Measurements from ENCODE around the gene OGFR.
A peak's percentile ranks its signal among the peaks of the same experiment; 100 is the strongest.

Gene OGFR

GRCh38 chr20:62782149-62782892, 22.3 kb upstream of the OGFR start:
- no peak for DNase-seq (ENCODE audit: low read depth)

DNA sequence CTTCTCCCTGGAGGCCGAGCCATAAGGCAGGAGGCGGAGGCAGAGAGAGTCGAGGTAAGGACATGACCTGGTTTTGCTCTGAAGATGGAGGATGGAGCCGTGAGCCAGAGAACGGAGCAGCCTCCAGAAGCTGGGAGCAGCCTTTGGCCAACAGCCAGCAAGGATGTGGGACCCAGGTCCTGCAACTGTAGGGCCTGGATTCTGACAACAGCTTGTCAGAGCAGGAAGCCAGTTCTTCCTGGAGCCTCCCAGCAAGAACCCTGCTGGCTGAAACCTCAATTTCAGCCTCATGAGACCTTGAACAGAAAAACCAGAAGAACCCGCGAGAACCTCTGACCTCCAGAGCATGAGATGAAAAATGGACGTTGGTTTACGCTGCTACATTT, 21.7 kb upstream of the OGFR start:
- DNase-seq (ENCODE audit: low read depth), result no peak

DNA sequence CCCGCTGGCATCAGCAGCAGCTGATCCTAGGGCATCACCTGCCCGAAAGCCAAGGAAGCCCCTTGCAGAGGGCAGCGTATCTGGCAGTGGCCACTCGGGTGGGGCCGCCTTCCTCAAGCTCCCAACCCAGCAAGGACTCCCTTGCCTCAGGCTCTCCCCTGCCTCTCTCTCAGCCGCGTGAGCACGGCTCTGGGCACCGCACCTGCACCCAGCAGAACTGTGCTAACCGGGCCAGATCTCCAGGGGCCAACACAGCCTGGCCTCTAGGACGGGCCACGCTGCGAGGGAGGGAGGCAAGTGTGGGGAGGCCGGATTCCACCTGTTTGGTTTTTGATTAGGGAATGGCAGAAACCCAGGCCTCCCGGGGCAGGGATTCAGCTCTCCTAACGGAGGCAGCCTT, 20.1 kb upstream of the OGFR start:
- no peak for DNase-seq (ENCODE audit: low read depth)

GRCh38 chr20:62785393-62785792, 19.2 kb upstream of the OGFR start:
- DNase-seq (ENCODE audit: low read depth), result no peak

GRCh38 chr20:62786157-62786556, 18.5 kb upstream of the OGFR start:
- DNase-seq (ENCODE audit: low read depth), result no peak

DNA sequence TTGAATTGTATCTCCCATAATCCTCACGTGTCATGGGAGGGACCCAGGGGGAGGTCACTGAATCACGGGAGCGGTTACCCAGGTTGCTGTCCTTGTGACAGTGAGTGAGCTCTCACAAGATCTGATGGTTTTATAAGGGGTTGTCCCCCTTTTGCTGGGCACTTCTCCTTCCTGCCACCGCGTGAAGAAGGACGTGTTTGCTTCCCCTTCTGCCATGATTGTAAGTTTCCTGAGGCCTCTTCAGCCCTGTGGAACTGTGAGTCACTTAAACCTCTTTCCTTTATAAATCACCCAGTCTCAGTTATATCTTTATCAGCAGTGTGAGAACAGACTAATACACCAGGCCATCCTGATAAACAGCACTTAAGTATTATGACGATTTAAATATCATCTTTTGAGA, 17.3 kb upstream of the OGFR start:
- DNase-seq (ENCODE audit: low read depth), result no peak

DNA sequence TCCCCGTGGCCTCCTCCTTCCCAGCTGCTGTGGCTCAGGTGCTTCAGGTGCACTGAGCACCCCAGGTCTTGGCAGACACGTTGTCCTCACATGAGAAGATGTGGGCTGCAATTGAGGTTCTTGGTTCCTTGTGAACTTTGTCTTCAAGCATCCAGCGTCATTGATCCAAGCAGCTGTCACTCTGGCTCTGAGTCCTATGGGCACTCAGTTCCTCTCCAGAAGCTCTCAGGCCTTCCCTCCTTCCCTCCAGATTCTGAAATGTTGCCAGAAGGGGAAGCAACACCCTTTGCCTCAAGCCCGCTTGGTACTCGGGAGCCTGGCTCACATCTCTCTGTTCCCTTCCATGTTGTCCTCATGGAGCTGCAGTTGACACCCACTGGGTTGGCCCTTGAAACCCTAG, 16.8 kb upstream of the OGFR start:
- no peak for DNase-seq (ENCODE audit: low read depth)

- no peak for DNase-seq (ENCODE audit: low read depth)
These were observed 16.0 kb upstream of the OGFR start for GRCh38 chr20:62788607-62789006.

DNA sequence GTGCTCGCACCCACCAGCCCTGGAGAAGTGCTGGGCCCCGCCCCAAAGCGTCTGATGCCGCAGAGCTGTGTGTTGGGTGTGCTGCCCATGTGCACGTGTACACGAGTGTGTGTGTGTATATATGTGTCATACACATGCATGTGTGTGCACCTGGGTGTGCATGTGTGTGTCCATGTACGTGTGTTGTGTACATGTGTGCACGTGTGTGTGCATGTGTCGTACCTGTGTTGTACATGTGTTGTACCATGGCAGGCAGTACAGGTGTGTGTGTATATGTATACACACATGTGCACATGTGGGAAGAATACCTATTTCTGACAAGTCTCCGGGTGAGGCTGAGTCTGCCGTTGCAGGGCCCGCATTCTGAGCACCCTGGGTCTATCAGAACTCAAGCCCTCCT, 14.6 kb upstream of the OGFR start:
- no peak for DNase-seq (ENCODE audit: low read depth)

GRCh38 chr20:62791301-62792181, 13.1 kb upstream of the OGFR start:
- peak; percentile 54 for DNase-seq (ENCODE audit: low read depth)

- no peak for DNase-seq (ENCODE audit: low read depth)
These were observed 12.3 kb upstream of the OGFR start for GRCh38 chr20:62792182-62792939.

DNA sequence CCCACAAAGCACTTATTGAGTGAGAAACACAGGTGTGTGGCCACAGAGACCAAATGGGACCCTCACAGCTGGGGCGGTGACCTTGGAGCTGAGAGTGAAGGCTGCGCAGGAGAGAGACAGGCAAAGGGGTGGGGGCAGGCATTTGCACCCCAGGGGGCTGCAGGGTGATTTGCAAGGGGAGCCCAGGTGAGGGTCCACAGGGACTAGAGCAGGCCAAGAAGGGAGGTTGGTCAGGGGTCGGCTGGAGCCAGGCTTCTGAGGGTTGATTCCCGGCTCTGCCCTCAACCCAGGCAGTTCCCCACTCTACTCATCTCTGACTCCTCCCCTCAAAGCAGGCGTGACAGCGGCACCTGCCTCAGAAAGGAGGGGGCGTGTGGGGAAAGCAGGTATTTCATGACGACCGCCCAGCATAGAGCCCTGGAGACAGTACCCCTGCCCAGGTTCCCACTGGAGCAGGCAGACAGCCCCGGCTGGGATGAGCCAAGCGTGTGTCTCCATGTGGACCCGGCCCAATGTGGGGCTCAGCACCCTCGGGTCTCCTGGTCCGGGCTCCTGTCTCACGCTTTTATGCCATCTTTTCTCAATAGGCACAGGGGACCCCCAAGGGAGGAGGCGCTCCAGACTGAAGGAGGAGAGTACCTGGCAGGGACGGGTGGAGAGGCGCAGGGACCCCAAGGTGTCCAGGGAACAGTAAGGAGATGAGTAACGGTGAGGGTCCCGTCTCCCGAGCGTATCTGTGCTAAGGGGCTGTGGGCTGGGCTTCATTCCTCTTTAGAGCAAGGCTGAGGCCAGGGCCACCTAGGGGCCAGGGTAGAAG, 11.5 kb upstream of the OGFR start:
- no peak for DNase-seq (ENCODE audit: low read depth)

- DNase-seq (ENCODE audit: low read depth), result no peak
These were observed 11.0 kb upstream of the OGFR start for GRCh38 chr20:62793757-62794006.

- DNase-seq (ENCODE audit: low read depth), result peak; percentile 85
These were observed 10.5 kb upstream of the OGFR start for GRCh38 chr20:62794007-62794724.

- DNase-seq (ENCODE audit: low read depth), result peak; percentile 55
These were observed 9.4 kb upstream of the OGFR start for GRCh38 chr20:62795023-62795761.

DNA sequence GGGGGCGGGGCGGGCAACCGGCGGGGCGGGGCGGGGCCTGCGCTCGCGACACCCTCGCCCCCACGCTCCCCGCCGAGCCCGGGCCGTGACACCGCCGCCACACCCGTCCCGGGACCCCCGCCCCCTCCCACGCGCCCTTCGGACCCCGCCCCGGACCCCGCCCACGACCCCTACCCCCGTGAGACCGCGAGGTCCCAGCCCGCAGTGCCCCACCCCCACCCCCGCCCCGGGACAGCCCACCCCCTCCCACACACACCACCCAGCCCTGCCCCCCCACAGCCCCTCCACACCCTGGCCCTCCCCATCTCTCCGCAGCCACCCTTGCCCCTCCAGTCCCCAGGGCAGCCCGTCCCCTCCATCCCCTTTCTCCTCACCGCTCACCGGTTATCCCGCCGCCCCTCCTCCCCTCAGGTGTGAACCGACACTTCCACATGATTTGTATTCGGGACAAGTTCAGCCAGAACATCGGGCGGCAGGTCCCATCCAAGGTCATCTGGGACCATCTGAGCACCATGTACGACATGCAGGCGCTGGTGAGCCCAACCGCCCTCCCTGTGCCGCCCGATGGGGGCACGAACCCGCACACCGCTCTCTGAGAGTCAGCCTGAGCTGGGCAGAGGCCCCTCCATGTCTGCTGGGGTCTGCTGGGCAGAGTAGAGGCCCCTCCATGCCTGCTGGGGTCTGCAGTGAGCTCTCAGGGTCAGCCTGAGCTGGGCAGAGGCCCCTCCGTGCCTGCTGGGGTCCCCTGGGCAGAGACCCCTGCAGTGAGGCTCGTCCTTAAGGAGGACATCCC, 7.7 kb upstream of the OGFR start:
- DNase-seq (ENCODE audit: low read depth), result no peak

DNA sequence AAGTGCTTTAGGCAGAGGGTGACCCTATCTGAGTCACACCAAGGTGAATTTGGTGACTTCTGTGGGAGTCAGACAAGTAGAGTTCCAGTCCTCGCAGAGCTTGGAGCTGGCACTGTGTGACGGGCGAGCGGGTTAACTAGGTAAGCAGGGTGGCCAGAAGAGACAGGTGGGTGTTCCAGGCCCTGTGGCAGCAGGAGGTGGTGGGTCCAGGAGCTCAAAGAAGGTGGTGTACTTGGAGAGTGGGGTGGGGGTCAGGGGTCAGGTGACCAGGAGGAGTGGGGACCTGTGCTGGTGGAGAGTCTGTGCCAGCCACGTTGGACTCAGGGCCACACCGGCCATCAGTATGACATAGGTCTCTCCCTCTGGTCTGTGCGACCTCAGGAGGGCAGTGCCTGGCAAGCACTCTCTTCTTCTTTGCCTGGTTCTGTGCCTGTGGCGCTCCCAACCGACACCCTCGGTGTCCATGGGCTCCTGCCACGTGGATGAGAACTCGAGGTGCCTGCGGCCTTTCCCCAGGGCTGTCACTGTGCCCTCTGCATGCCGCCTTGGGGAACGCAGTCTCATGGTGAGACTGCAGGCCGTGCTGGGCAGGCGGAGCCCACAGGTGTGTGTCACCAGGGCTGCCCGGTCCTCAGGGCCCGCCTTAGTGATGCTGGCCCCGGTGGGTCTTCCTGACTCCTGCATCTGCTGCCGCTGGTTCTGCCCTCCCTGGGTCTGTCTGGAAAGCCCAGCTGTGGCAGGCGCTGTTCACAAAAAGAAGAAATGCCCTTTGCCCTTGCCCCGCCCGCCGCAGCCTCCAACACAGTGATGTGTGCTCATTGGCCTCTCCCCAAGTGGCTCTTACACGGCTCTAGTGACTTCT, 6.7 kb upstream of the OGFR start:
- no peak for DNase-seq (ENCODE audit: low read depth)

DNA sequence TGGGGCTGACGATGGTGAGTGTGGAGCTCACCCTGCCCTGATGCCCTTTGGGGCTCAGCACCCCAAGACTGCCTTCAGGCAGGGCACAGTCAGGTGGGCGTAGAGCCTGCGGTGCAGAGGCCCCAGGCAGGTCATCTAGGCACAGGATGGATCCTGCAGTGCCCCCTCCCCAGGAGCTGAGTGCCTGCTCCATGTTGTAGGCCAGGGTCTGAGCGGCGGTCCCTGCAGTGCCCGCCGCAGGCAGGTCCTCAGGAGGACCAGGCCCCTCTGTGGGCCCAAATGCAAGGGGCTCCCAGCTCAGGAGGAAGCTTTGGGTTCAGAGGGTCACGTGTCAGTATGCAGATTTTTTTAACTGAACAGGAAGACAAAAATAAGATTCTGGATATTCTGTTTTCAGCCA, 5.6 kb upstream of the OGFR start:
- DNase-seq (ENCODE audit: low read depth), result no peak

GRCh38 chr20:62799459-62799858, 5.2 kb upstream of the OGFR start:
- DNase-seq (ENCODE audit: low read depth), result no peak

Measured in stimulated activated CD8-positive, alpha-beta memory T cell treated with anti-CD3 and anti-CD28 coated beads, Interleukin-12 subunit alpha, Interleukin-12 subunit beta, amount 100 ng/mL, for 4 hours (primary cell).